Activated naive CD8-positive, alpha-beta T cell treated with anti-CD3 and anti-CD28 coated beads, Interleukin-2, amount 10 ng/mL, durations not matched to agents 7 days and 5 days (primary cell): Measurements from ENCODE around the gene TMEM208. TPM values are rescaled to one million over a fixed set of nuclear protein-coding genes. Genes with fewer than 3 reads are reported as not detected.

ENCODE experiments used
- ATAC-seq: fragments of 150-1000 bp; cut with Tn5 transposase; one replicate; pipeline ENCODE4 v1.10.0; 2021; ENCODE audit warnings: low read depth, moderate library complexity
- POLR2A ChIA-PET: fragments of 350-600 bp; sonication (Branson Sonifier 250); formaldehyde crosslinking; loops from one replicate; lab custom pipeline; 2021; ENCODE audit warnings: antibody characterized with exemption; lab: Charles Lee
- DNase-seq: peaks from one replicate; pipeline ENCODE4 v3.0.0; 2021
- H3K27ac Mint-ChIP-seq: one replicate; pipeline ENCODE4 v1.8.0; 2022; ENCODE audit warnings: mild to moderate bottlenecking, mixed read lengths
- H3K27me3 Mint-ChIP-seq: one replicate; pipeline ENCODE4 v1.8.0; 2022; ENCODE audit warnings: mild to moderate bottlenecking, moderate library complexity, mixed read lengths
- H3K36me3 Mint-ChIP-seq: one replicate; pipeline ENCODE4 v1.8.0; 2021; ENCODE audit warnings: mild to moderate bottlenecking, mixed read lengths
- H3K4me1 Mint-ChIP-seq: one replicate; pipeline ENCODE4 v1.8.0; 2021; ENCODE audit warnings: mixed read lengths
- H3K4me3 Mint-ChIP-seq: one replicate; pipeline ENCODE4 v1.8.0; 2022; ENCODE audit warnings: mild to moderate bottlenecking, moderate library complexity, mixed read lengths
- H3K9me3 Mint-ChIP-seq: one replicate; pipeline ENCODE4 v1.8.0; 2021; ENCODE audit warnings: mixed read lengths
- total RNA-seq, 2 experiments: library from RNA; stranded (reverse); gene quantifications; one replicate each; pipeline ENCODE4 v1.2.3, GENCODE V29; 2021

TMEM208 gene
- total RNA-seq, 2 experiments from 2014 or later, result 30.3 to 30.5 TPM

- no peaks in the 10 kb centered on the region for H3K9me3 Mint-ChIP-seq
- peak overlapping the region; percentile 92 for H3K4me3 Mint-ChIP-seq
- H3K36me3 Mint-ChIP-seq, result peaks cover 9% of the 10 kb centered on the region
- H3K27me3 Mint-ChIP-seq, result no peaks in the 10 kb centered on the region
- no peak for ATAC-seq
- peaks cover 31% of the 10 kb centered on the region for H3K4me1 Mint-ChIP-seq
- no peak for DNase-seq
- peak overlapping the region; percentile 92 for H3K27ac Mint-ChIP-seq
- POLR2A ChIA-PET, result interaction anchor here (1.2 to 10.3 kb wide), 9 partner anchors 8 to 254 kb away, joined by 3 to 130 read pairs (median 8); partner anchors contain the start of genes ATP6V0D1, E2F4, FHOD1 and SLC9A5
Measured at GRCh38 chr16:67227567-67227921, 614 bp downstream of the TMEM208 start.

- Mint-ChIP-seq H3K36me3 (peaks cover 9% of the 10 kb centered on the region), H3K9me3 (no peaks in the 10 kb centered on the region), H3K4me1 (peaks cover 29% of the 10 kb centered on the region), H3K27ac (peak overlapping the region; percentile 92), H3K4me3 (peak overlapping the region; percentile 92), H3K27me3 (no peaks in the 10 kb centered on the region)
- POLR2A ChIA-PET, result interaction anchor here (2.1 to 10.3 kb wide), 2 partner anchors 17 to 30 kb away, joined by 8 to 130 read pairs; partner anchors contain the start of genes FHOD1 and SLC9A5
- no peak for ATAC-seq
- no peak for DNase-seq
Measured at GRCh38 chr16:67228034-67228785, 1.3 kb downstream of the TMEM208 start.

GRCh38 chr16:67228905-67229304 lies 2.0 kb downstream of the TMEM208 start:
- Mint-ChIP-seq H3K27me3 (no peaks in the 10 kb centered on the region), H3K4me1 (peaks cover 26% of the 10 kb centered on the region), H3K36me3 (peaks cover 11% of the 10 kb centered on the region), H3K4me3 (peak overlapping the region; percentile 28), H3K27ac (peak overlapping the region; percentile 14), H3K9me3 (no peaks in the 10 kb centered on the region)
- no peak for DNase-seq
- no peak for ATAC-seq
- POLR2A ChIA-PET, result interaction anchor here (10.3 kb wide), 1 partner anchor 17 kb away, joined by 130 read pairs; the partner anchor contains the start of genes FHOD1 and SLC9A5

GRCh38 chr16:67229906-67230808 lies 3.2 kb downstream of the TMEM208 start:
- POLR2A ChIA-PET, result interaction anchor here (10.3 kb wide), 1 partner anchor 16 kb away, joined by 130 read pairs; the partner anchor contains the start of genes FHOD1 and SLC9A5
- ATAC-seq, result no peak
- Mint-ChIP-seq H3K4me1 (peaks cover 20% of the 10 kb centered on the region), H3K27me3 (no peaks in the 10 kb centered on the region), H3K4me3 (no peak overlapping the region), H3K9me3 (no peaks in the 10 kb centered on the region), H3K36me3 (peaks cover 11% of the 10 kb centered on the region), H3K27ac (no peak overlapping the region)
- no peak for DNase-seq

GRCh38 chr16:67230809-67231660 lies 4.1 kb downstream of the TMEM208 start:
- peak overlapping the region; percentile 14 for H3K27ac Mint-ChIP-seq
- POLR2A ChIA-PET, result interaction anchor here (10.3 kb wide), 1 partner anchor 15 kb away, joined by 130 read pairs; the partner anchor contains the start of genes FHOD1 and SLC9A5
- no peak overlapping the region for H3K4me3 Mint-ChIP-seq
- ATAC-seq (no peak), DNase-seq (no peak)
- no peaks in the 10 kb centered on the region for H3K27me3 Mint-ChIP-seq
- peaks cover 12% of the 10 kb centered on the region for H3K4me1 Mint-ChIP-seq
- no peaks in the 10 kb centered on the region for H3K9me3 Mint-ChIP-seq
- H3K36me3 Mint-ChIP-seq, result peaks cover 12% of the 10 kb centered on the region

- no peak overlapping the region for H3K4me3 Mint-ChIP-seq
- DNase-seq (no peak), ATAC-seq (no peak)
- H3K4me1 Mint-ChIP-seq, result peaks cover 12% of the 10 kb centered on the region
- no peaks in the 10 kb centered on the region for H3K27me3 Mint-ChIP-seq
- POLR2A ChIA-PET, result interaction anchor here (1.1 to 3.6 kb wide), 2 partner anchors 11 to 14 kb away, joined by 3 to 17 read pairs; partner anchors contain the start of gene FHOD1
- peaks cover 24% of the 10 kb centered on the region for H3K36me3 Mint-ChIP-seq
- no peaks in the 10 kb centered on the region for H3K9me3 Mint-ChIP-seq
- H3K27ac Mint-ChIP-seq, result no peak overlapping the region
Measured at GRCh38 chr16:67233596-67233995, 6.7 kb downstream of the TMEM208 start.

GRCh38 chr16:67234180-67234597 lies 7.3 kb downstream of the TMEM208 start:
- DNase-seq (no peak), ATAC-seq (no peak)
- POLR2A ChIA-PET, result interaction anchor here (1.1 to 3.6 kb wide), 2 partner anchors 10 to 13 kb away, joined by 3 to 17 read pairs; partner anchors contain the start of gene FHOD1
- no peaks in the 10 kb centered on the region for H3K27me3 Mint-ChIP-seq
- H3K4me1 Mint-ChIP-seq, result peaks cover 12% of the 10 kb centered on the region
- peaks cover 24% of the 10 kb centered on the region for H3K36me3 Mint-ChIP-seq
- H3K4me3 Mint-ChIP-seq, result no peak overlapping the region
- H3K9me3 Mint-ChIP-seq, result no peaks in the 10 kb centered on the region
- H3K27ac Mint-ChIP-seq, result no peak overlapping the region

GRCh38 chr16:67235816-67236562 lies 9.1 kb downstream of the TMEM208 start:
- H3K27ac Mint-ChIP-seq, result peak overlapping the region; percentile 44
- POLR2A ChIA-PET, result interaction anchor here (1.0 to 3.6 kb wide), 3 partner anchors 9 to 12 kb away, joined by 3 to 17 read pairs (median 3); partner anchors contain the start of genes FHOD1 and TMEM208

GRCh38 chr16:67236563-67237395 lies 9.8 kb downstream of the TMEM208 start:
- POLR2A ChIA-PET, result interaction anchor here (0.6 to 3.6 kb wide), 4 partner anchors 8 to 27 kb away, joined by 3 to 17 read pairs (median 9); partner anchors contain the start of genes FHOD1 and TMEM208
- no peak overlapping the region for H3K4me3 Mint-ChIP-seq
- H3K27me3 Mint-ChIP-seq, result no peaks in the 10 kb centered on the region
- peak; percentile 83 for DNase-seq
- H3K36me3 Mint-ChIP-seq, result peaks cover 26% of the 10 kb centered on the region
- H3K9me3 Mint-ChIP-seq, result no peaks in the 10 kb centered on the region
- peaks cover 20% of the 10 kb centered on the region for H3K4me1 Mint-ChIP-seq
- ATAC-seq, result peak; percentile 72
- H3K27ac Mint-ChIP-seq, result peak overlapping the region; percentile 44

More at GRCh38 chr16:67235816-67236562, 9.1 kb downstream of the TMEM208 start:
- no peak for DNase-seq
- Mint-ChIP-seq H3K9me3 (no peaks in the 10 kb centered on the region), H3K36me3 (peaks cover 24% of the 10 kb centered on the region), H3K27me3 (no peaks in the 10 kb centered on the region), H3K4me3 (no peak overlapping the region), H3K4me1 (peaks cover 15% of the 10 kb centered on the region)
- peak; percentile 12 for ATAC-seq

- Mint-ChIP-seq H3K27me3 (no peaks in the 10 kb centered on the region), H3K27ac (no peak overlapping the region), H3K4me1 (peaks cover 24% of the 10 kb centered on the region), H3K4me3 (no peak overlapping the region), H3K36me3 (peaks cover 24% of the 10 kb centered on the region), H3K9me3 (no peaks in the 10 kb centered on the region)
- POLR2A ChIA-PET, result interaction anchor here (1.2 to 3.2 kb wide), 2 partner anchors 11 to 28 kb away, joined by 3 to 14 read pairs; partner anchors contain the start of gene TMEM208
- ATAC-seq (no peak), DNase-seq (no peak)
Measured at GRCh38 chr16:67237396-67238277, 10.7 kb downstream of the TMEM208 start.
